Transverse colon (tissue), 4 donors: ENCODE measurements around the gene ITPKA. TPM values are rescaled to one million over a fixed set of nuclear protein-coding genes. Genes with fewer than 3 reads are reported as not detected.

Experiments used
- DNase-seq: peaks from one replicate; pipeline ENCODE4 v3.0.0-alpha.2; 2019
- H3K27ac ChIP-seq, 4 donors: fragments of 200-600 bp; sonication (generic); 2 replicates each; pipeline ENCODE4 v1.5.1; 2016 to 2018; ENCODE audit warnings: inconsistent platforms in 4 of 4
- H3K27me3 ChIP-seq: fragments of 200-600 bp; sonication (generic); 2 replicates; pipeline ENCODE4 v1.5.1; 2017; ENCODE audit warnings: inconsistent platforms
- H3K36me3 ChIP-seq, 4 donors: fragments of 200-600 bp; sonication (generic); 2 replicates each; pipeline ENCODE4 v1.5.1; 2017 to 2019; ENCODE audit warnings: inconsistent platforms in 4 of 4
- H3K4me1 ChIP-seq, 4 donors: fragments of 200-600 bp; sonication (generic); 2 replicates each; pipeline ENCODE4 v1.5.1; 2017 to 2020; ENCODE audit warnings: inconsistent platforms in 4 of 4
- H3K4me3 ChIP-seq, 4 donors: fragments of 200-600 bp; sonication (generic); 1 replicate in 1 of 4; 2 replicates in 3 of 4; pipeline versions ENCODE4 v1.5.1 to v1.6.1; 2017 to 2019; ENCODE audit warnings: inconsistent platforms in 4 of 4
- H3K9me3 ChIP-seq, 2 donors: fragments of 200-600 bp; sonication (generic); 2 replicates each; pipeline ENCODE4 v1.5.1; 2017 to 2019; ENCODE audit warnings: inconsistent platforms in 2 of 2
- EP300 ChIP-seq: sonication (generic); formaldehyde crosslinking; IDR thresholded peaks from one replicate; pipeline ENCODE4 v1.6.1; 2017; ENCODE audit warnings: antibody characterized with exemption, low read depth
- POLR2A ChIP-seq: fragments of 450-650 bp; IDR thresholded peaks from one replicate; pipeline ENCODE4 v1.6.1; 2016; ENCODE audit warnings: antibody characterized with exemption, mild to moderate bottlenecking, moderate library complexity
- POLR2AphosphoS5 ChIP-seq, 3 donors: sonication (generic); formaldehyde crosslinking; IDR thresholded peaks; one replicate each; pipeline ENCODE4 v1.6.1; 2016; ENCODE audit warnings: antibody characterized with exemption in 3 of 3
- WGBS, 2 donors: methylation state at CpG; one replicate each; pipeline ENCODE4 v1.1.5; 2018; ENCODE audit warnings: low coverage in 1 of 2; 5-methylcytosine and 5-hydroxymethylcytosine counted together
- in situ Hi-C, 4 donors: fragments of 200-750 bp; cut with MboI; loops; one replicate each; pipeline versions ENCODE4 v1.15.0 to v1.15.1; 2017; ENCODE audit warnings: low sequenced_read_pairs in 3 of 4, low pct_ligation_motif_present in 1 of 4, low pct_unique_long_range_greater_than_20kb in 1 of 4
- intact Hi-C: fragments of 100-400 bp; cut with DNase I; formaldehyde crosslinking; loops from one replicate; pipeline ENCODE4 v1.15.1; 2023; ENCODE audit warnings: low total_unique reads
- total RNA-seq, 4 donors: library from RNA; depleted of rRNA; stranded (reverse); fragments of >200 nt; gene quantifications; one replicate each; pipeline ENCODE4 v1.1.0, GENCODE V29; 2016
- TF ChIP-seq, protein P1 (sequence below), 5 experiments: fragments of 200-600 bp in 3 of 5; fragments of 450-650 bp in 2 of 5; sonication (generic) in 3 of 5; IDR thresholded peaks; 1 replicate in 2 of 5; 2 replicates in 3 of 5; pipeline ENCODE4 v1.5.1; 2016 to 2017; ENCODE audit warnings: antibody characterized with exemption in 5 of 5, inconsistent platforms in 3 of 5, mild to moderate bottlenecking in 2 of 5, moderate library complexity in 1 of 5

The ITPKA gene
- total RNA-seq, 4 donors from 2014 or later: 57.6 to 161 (median 116) TPM

DNA sequence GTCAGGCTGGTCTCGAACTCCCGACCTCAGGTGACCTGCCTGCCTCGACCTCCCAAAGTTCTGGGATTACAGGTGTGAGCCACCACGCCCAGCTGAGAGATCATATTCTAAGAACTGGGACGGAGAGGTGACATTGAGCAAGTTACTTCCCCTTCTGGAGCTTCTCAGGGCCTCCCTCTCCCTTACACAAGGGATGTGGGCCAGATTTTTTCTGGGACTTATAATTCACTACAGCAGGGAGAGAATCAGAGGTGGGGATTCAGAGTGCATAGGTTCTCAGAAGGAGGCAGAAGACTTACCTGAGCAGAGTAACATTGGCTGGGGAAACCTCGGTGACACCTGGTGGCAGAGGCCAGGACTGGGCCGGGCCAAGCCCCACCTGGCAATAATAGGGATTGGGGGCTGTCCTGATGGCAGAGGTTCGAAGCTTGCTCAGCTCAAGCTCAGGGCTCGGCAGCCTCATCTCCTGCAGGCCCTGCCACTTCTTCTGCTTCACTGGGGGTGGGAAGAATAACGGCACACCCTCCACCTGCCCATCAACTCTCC is 13.2 kb downstream of the ITPKA start:
- 68 to 73% methylated on average over 5 to 10 of the region's 10 CpGs for WGBS, 2 donors
- no peak overlapping the region for H3K4me3 ChIP-seq
- no peak for DNase-seq
- peak overlapping the region in 1 of 4 donors; percentile 37 for H3K27ac ChIP-seq
- H3K27me3 ChIP-seq: peaks cover 34% of the 10 kb centered on the region
- H3K36me3 ChIP-seq: no peaks in the 10 kb centered on the region
- H3K4me1 ChIP-seq: peaks cover 7 to 29% (median 20%) of the 10 kb centered on the region in 4 donors
- TF ChIP-seq, protein P1, sequence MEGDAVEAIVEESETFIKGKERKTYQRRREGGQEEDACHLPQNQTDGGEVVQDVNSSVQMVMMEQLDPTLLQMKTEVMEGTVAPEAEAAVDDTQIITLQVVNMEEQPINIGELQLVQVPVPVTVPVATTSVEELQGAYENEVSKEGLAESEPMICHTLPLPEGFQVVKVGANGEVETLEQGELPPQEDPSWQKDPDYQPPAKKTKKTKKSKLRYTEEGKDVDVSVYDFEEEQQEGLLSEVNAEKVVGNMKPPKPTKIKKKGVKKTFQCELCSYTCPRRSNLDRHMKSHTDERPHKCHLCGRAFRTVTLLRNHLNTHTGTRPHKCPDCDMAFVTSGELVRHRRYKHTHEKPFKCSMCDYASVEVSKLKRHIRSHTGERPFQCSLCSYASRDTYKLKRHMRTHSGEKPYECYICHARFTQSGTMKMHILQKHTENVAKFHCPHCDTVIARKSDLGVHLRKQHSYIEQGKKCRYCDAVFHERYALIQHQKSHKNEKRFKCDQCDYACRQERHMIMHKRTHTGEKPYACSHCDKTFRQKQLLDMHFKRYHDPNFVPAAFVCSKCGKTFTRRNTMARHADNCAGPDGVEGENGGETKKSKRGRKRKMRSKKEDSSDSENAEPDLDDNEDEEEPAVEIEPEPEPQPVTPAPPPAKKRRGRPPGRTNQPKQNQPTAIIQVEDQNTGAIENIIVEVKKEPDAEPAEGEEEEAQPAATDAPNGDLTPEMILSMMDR (IDR thresholded peaks at IDR 0.05): peak in 3 of 5 experiments; percentile 2 to 25 (median 16)
- TF ChIP-seq EP300: no peak
- in situ Hi-C loops (no loop called here), intact Hi-C loops (no loop called here)
- H3K9me3 ChIP-seq: no peaks in the 10 kb centered on the region

DNA sequence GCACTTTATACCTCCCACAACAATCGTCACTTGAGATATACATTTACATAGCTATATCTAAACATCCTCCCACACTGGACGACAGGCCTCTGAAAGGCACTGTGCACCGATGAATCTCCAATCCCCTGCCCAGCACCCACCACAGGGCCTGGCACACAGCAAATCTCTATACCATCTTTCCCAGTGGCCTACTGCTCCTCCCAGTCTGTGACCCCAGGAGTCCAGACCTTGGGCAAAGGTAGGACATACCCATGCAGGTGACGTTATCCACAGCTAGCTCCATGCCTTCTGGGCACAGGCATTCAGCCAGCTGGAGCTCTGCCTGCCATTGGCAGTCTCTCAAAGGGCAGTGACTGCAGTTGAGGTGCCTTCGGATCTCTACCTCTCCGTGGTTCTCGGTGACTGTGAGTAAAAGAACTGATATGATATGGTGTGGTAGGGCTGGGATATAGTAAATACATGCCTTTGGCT is 14.2 kb downstream of the ITPKA start:
- TF ChIP-seq, protein P1 (IDR thresholded peaks at IDR 0.05): no peak
- peak; percentile 59 for TF ChIP-seq POLR2A
- no peak for TF ChIP-seq EP300
- TF ChIP-seq POLR2AphosphoS5 (IDR thresholded peaks at IDR 0.05): peak in 2 of 3 donors; percentile 63 to 88
- H3K4me3 ChIP-seq: no peak overlapping the region
- H3K4me1 ChIP-seq: peaks cover 12 to 29% (median 20%) of the 10 kb centered on the region in 4 donors
- in situ Hi-C loops: no loop called here
- DNase-seq: peak; percentile 86
- H3K9me3 ChIP-seq: no peaks in the 10 kb centered on the region
- 20 to 41% methylated on average over 1 to 7 of the region's 7 CpGs for WGBS, 2 donors
- H3K36me3 ChIP-seq: no peaks in the 10 kb centered on the region
- intact Hi-C loops: no loop called here
- H3K27me3 ChIP-seq: peaks cover 34% of the 10 kb centered on the region
- peak overlapping the region in 3 of 4 donors; percentile 37 to 47 (median 44) for H3K27ac ChIP-seq

DNA sequence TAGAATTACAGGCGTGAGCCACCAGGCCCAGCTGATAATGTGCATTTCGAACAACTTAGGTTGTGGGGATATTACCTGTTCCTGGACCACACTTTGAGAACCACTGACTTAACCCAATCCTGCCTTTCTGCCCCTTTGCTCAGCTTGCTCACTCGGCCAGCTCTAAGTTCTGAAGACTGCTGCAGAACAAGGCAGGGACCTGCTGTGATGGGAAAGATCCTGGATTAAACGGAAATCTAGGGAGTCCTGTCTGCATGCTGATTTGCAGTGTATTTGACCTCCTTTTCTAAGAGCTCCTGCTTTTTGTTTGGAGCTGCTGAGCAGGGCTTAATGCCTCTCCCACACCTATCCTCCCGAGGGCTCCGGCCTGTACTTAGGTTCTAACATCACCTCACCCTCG is 17.1 kb downstream of the ITPKA start:
- WGBS, 2 donors: 60 to 72% methylated on average over 1 to 6 of the region's 7 CpGs
- intact Hi-C loops: no loop called here
- TF ChIP-seq POLR2A (no peak), POLR2AphosphoS5 (IDR thresholded peaks at IDR 0.05) (no peak), EP300 (no peak)
- TF ChIP-seq, protein P1 (IDR thresholded peaks at IDR 0.05): no peak
- no peaks in the 10 kb centered on the region for H3K36me3 ChIP-seq
- H3K9me3 ChIP-seq: no peaks in the 10 kb centered on the region
- H3K27me3 ChIP-seq: peaks cover 37% of the 10 kb centered on the region
- in situ Hi-C loops: no loop called here
- DNase-seq: no peak
- H3K4me1 ChIP-seq: peaks cover 21 to 39% (median 29%) of the 10 kb centered on the region in 4 donors
- H3K4me3 ChIP-seq: peak overlapping the region in 3 of 4 donors; percentile 31 to 51 (median 33)
- no peak overlapping the region for H3K27ac ChIP-seq

DNA sequence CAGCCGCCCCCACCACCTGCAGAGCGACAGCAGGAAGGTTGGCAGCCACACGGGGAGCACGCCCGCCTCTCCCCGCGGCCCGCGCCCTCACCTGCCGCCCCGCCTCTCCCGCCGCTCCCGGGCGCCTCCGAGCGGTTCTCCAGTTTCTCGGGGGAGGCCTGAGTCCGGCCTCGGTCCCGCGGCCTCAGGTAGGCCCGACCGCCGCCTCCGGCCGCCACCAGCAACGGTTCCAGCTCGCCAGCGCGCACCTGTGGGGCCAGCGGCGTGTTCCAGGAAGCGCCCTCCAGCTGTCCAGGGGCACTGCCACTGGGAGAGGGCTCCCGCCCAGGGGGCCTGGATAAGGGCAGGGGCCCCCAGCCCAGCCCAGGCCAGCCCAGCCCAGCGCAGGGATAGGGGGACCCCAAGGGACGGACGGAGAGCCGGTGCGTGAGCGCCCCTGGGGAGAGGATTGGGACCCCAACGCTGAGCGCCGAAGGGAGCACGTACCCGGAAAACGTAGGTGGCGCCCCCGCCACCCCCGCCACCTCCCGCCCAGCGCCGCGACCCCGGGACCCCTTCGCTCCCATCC is 17.7 kb downstream of the ITPKA start:
- WGBS, 2 donors: 5% methylated on average over 21 of the region's 56 CpGs; no CpG with 5 or more reads in 1 of the 2 donors
- Histone ChIP-seq H3K4me3 (peak overlapping the region in 3 of 4 donors; percentile 31 to 51 (median 33)), H3K27ac (peak overlapping the region in 3 of 4 donors; percentile 2 to 17 (median 11)), H3K9me3 (no peaks in the 10 kb centered on the region), H3K36me3 (no peaks in the 10 kb centered on the region), H3K27me3 (peaks cover 37% of the 10 kb centered on the region), H3K4me1 (peaks cover 21 to 39% (median 29%) of the 10 kb centered on the region in 4 donors)
- in situ Hi-C loops (no loop called here), intact Hi-C loops (no loop called here)
- TF ChIP-seq POLR2AphosphoS5 (IDR thresholded peaks at IDR 0.05): no peak
- peak; percentile 60 for DNase-seq
